ENCODE measurements around the gene RHEX.

Gene RHEX

DNA sequence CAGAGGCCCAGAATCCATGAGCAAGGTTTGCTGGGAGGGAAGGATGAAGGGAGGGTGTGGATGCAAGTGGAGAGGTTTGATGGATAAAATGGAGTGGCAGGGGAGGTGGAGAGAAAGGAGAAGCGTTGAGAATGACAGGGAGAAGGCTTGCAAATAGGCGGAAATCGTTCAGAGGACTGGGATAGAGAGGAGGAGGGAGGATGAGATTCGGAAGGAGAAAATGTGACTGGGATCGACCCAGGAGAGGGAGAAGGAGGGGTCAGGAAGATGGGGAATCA is 63.8 kb downstream of the RHEX start:
- DNase-seq (ENCODE audit: low spot score): no peak

DNA sequence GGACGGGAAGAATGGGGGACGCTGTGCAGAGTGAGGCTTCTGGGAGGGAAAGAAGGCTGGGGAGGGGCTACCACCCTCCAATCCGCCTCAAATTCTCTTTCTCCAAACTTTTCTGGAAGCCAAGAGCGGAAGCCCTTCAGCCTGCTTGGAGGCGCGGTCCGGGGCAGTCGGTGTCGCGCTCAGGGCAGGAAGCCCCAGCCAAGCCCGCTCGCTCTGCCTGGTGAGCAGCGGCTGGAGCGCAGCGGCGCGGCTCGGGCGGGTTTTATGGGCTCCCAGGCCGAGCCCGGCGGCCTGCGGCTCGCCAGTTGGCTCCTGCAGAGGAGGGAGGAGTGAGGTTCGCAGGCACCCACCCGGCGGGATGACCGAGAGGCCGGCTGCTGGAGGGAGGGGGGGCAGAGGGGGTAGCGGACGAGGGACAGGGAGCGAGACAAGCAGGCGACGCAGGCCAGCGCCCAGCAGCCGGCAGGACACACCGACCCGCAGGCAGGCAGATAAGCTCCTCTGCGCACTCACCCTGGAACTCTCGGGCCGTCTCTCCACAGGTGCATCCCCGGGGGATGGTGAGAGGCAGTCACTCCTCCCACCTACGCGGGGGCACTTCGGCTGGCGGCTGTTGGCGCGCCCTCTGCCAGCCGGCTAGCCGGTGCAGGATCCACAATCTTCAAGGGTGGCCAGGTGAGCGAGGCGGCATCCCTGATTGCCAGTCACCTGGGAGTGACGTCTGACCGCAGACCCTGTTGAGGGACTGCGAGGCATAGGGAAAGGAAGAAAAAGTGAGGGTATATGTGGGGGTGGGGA is 64.4 kb downstream of the RHEX start, which contains the start of gene AVPR1B:
Gene AVPR1B (minus strand): TSS at position 238 of the 798 bp plus-strand sequence. CDS start 498 bp downstream, outside the sequence.
- DNase-seq (ENCODE audit: low spot score): peak; percentile 82

DNA sequence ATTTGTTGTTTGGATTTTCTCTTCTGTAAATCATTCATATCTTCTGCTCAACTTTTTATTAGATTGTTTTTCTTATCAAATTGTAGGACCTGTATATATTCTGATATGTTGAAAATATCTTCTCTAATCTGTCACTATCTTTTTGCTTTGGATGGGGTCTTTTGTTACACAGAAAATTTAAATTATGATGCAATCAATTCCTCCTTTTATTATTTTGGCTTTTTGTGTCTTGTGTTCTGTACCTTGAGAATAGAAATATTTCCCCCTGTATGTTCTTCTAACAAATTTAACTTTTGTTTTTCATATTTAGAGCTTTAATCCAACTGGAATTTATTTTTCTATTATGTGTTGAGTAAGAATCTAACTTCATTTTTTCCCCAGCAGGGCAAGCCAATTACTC is 67.4 kb downstream of the RHEX start:
- DNase-seq (ENCODE audit: low spot score): no peak

DNA sequence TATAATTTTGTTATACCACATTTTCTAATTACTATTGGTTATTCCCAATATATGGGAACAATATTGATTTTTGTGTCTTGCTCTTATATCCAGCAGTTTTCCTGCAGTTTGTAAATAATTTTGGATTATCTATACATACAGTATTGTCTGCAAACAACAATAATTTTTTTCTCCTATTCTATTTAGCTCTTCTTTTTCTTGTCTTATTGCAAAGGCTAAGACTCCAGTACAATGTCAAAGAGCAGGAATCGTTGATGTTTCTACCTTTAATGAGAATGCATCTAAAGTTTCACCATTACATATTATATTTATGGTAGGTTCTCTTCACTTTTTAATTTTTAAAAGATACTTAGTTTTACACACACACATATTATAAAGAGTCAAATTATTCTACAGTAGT is 68.3 kb downstream of the RHEX start:
- DNase-seq (ENCODE audit: low spot score): no peak

DNA sequence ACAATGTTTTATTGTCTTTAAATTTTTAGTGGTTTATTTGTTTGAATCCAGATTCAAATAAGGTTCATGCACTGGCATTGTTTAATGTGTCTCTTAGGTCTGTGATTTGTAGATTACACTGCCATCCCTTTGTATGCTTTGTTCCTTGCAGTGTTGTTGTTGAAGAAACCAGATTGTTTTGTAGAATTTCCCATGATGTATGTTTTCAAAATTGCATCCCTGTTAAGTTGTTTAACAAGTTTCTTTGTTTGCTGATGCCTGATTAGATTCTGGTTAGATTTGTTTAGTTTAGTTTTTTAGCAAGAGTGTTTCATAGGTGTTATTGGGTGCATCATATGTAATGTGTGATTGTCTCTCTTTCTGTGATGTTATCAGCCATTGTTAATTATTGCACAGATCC is 69.7 kb downstream of the RHEX start:
- no peak for DNase-seq (ENCODE audit: low spot score)

DNA sequence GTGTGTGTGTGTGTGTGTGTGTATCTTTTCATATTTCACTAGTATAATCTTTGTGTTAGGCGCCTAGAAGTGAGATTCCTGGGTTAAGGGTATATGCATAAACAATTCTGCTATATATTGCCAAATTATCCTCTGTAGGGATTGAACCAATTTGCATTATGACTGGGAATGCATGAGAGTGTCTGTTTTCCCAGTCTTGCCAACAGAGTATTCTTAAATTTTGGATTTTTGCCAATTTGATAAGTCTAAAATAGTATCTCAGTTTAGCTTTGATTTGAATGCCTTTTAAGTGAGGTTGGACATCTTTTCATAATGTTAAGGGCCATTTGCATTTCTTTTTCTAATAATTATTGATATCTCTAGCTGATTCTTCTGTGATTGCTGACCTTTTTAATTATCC is 72.4 kb downstream of the RHEX start:
- DNase-seq (ENCODE audit: low spot score): no peak

DNA sequence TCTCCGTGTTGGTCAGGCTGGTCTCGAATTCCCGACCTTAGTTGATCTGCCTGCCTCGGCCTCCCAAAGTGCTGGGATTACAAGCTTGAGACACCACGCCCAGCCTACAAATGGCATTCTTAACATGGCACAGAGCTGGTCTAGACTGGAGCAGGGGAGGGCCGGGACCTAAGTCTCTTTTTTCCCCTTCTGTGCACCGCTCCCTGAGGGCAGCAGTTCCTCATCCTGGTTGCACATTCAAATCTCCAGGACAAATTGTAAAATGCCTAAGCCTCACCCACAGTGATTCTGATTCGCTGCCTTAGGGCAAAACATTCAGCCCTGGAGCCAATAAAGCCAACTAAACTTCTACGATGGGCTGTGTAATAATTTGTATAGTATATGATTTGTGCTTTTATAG is 74.4 kb downstream of the RHEX start:
- DNase-seq (ENCODE audit: low spot score): no peak

DNA sequence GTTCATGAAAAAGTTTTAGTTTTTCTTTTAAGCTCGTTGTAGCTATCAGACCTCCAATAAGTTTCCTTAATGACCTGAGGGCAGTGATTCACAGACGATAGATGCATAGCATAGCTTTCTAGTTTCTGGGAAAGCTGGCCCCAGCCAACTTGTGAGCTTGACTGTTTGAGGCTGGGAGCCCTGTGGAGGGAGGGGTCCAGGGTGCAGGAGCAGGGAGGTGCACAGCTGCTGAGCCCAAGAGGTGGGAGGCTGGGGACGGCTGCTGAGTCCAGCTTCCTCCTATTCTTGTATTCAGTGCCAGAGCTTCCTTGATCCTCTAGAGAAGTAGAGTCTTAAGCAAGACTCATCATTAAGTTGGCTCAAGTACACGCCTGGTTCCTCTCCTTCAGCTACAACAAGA is 75.2 kb downstream of the RHEX start:
- no peak for DNase-seq (ENCODE audit: low spot score)

DNA sequence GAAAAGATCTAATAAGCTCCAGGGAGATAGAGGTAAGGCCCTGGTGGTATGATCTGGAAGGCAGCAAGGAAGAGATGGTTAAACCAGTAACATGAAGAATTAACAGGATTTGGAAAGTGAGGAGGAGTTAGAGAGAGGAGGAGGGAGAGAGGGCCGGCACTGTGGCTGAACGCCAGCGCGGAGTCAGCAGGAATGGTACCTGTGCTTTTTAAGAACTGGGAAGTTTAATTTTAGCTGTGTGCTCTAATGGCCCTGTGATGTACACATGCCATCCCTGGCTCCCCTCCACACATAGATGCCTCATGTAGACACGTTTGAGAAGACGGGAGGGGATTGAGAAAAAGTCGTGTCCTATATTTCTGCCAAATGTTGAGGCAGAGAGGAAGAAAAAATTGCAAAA is 78.1 kb downstream of the RHEX start:
- no peak for DNase-seq (ENCODE audit: low spot score)

DNA sequence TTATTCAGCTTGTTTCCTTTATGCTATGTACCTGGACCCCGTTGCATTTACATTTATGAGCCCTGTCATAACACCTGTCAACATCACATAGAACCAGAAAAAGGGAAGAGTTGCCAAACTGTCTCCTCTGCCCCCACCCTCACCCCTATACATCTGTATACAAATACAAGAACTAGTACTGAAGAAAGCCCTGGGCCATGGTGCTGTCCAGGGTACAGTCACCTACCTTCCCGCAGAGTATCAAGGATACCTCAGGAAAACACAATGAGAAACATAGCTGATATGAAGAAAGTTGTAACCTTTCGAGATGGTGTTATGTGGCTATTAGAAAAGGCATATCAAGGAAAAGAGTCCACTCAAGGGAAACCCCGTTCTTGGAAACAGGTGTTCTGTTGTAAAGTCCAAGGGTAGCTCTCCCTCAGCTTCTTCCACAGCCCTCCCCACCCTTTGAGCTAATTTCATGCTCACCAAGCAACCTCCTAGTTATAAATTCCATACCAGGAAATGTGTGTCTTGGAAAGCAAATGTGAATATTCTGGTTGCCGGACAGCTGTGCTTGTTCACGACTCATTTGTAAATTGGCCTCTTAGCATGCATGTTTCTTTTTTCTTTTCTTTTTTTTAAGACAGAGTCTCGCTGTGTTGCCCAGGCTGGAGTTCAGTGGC is 80.9 kb downstream of the RHEX start:
- DNase-seq (ENCODE audit: low spot score): no peak

DNA sequence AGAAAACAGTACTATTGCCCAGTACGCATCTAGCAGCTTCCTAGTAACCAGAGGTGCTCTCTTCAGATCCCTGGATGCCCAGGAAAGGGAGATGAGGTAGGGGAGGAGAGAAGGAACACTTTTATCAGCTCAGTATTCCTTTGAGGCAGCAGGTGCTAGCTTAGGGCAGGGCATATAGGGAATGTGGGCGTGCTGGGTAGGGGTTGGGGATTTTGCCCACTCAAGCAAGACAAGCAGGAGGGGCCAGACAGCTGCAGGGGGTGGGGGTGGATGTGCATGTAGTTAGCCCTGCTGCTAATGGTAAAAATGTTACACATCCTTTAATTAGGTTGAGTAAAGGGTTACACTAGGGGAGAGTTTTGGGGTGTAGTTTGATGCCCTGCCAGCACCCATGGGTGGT is 82.3 kb downstream of the RHEX start:
- DNase-seq (ENCODE audit: low spot score): no peak

DNA sequence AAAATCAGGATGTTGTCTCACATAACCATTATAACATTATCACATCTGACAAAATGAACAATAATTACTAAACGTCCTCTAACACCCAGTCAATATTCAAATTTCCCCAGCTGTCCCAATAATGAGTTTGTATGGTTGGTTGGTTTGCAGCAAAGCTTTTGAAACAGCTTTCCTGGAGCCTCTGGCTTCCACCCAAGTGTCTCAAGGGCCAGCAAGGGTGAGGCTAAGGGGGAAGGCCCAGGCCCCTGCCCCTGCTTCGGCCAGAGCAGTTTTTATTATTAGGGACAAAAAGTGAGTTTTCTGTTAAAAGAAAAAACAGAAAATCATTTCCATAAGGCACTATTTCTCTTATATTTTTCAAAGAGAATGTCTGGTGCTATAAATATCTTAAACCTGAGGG is 83.3 kb downstream of the RHEX start:
- DNase-seq (ENCODE audit: low spot score): no peak

DNA sequence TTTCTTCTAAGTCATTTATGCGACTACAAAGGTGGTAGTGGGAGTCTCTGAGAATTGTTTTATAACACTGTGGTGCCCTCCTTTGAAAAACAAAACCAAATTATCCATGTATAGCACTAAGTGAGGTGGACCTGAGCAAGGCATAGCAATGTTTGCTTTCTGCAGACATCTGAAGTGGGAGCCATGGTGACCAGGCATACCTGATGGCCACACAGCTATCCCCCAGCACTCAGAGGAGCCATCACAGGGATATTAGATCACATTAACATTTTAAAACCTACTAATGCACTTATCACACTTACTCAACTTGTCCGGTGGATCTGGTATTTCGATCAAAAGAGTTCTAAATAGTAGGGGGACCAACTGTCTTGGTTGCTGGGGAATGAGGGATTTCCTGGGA is 89.0 kb downstream of the RHEX start:
- DNase-seq (ENCODE audit: low spot score): no peak

DNA sequence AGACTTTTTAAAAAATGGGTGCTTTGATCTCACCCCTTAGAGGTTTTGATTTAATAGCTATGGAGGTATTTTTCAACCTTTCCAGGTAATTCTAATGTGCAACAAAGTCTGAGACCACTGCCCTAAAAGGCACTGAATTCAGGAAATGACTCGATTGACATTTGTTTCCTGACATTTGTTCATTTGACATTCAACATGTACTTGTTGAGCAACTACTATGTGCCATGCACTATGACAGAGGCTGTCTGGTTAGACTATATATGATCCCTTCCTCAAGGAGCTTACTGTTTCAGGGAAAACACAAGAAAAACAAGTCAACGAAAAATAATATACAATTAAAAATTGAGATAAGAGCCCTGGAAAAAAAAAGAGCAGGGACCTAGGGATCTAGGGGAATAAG is 89.8 kb downstream of the RHEX start:
- DNase-seq (ENCODE audit: low spot score): no peak

DNA sequence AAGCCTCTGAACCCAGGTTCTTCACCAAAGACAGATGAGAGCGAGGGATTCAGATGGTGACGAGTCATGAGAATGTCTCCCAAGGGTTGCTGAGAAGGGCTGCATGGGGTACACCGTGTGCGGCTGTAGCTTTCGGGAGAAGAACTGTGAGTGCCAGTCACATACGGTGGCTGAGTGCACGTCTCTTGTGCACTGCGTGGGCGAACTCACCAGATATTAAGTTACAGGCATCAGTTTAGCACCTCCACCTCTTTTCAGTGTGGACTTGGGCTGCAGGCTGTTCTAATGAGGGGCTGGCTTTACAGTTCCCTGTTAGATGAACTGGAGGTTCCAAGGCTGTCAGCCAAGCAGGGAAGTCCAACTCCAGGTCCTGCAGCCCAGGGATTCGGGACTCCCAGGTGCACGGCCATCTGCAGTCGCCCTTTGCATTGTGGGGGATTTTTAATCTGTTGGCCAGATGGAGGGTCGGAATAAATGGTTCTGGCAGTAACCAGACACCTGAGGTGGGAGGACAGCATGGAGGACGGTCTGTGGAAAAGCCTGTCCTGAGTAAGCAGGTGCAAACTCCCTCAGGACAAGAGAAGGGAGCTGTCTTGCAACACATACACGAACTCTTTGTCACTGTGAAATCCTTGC is 90.7 kb downstream of the RHEX start:
- peak; percentile 85 for DNase-seq (ENCODE audit: low spot score)

DNA sequence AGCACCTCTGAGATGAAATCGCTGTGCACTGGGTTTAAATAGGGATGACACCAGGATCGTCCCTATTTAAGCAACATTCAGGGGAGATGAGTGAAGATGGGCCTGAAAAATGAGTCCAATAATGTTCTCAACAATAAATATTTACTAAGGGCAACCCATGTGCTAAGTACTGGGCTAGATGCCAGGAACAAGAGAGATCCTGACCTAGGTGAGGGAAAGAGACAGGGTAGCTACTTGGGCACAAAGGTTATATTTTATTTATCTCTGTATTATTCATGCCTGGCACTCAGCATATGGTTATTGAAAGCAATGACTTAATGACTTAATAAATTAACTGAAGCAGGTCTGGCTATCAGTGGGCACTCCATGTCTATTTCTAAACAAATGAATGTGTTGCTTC is 91.6 kb downstream of the RHEX start:
- DNase-seq (ENCODE audit: low spot score): no peak

DNA sequence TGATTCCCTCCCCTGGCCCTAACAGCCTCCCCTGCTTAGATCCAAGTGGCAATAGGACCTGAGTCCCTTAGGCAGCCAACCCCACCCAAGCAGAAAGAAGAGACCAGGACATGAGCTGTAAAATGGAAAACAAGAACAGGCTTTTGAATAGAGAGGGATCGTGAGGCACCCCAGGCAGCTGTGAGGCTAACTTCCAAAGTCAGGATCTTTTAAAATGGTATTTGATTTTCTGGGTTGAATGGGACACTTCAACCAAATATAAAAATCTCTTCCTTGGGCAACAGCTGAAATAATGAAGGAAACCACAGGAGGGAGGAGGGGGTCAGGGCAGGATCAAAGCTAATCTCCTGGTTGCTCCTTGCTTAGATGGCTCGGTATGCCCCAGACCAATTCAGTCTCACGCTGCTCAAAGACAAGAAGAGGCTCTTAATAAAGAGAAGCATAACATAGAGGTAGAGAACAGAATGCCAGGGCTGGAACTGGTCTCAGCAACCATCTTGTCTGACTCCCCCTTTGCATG is 92.9 kb downstream of the RHEX start:
- no peak for DNase-seq (ENCODE audit: low spot score)

All from left forelimb (tissue), 1 donor.